T-helper 2 cell treated with Interferon-gamma antibody and Interleukin-4, amounts not matched to agents 5 μg/mL and 100 μg/mL, for 36 hours (primary cell): Measurements from ENCODE around the gene MCM8.

Experiments used
- DNase-seq: peaks from one replicate; pipeline ENCODE4 v3.0.0; 2021; ENCODE audit warnings: low spot score
- H3K27ac Mint-ChIP-seq: one replicate; pipeline ENCODE4 v1.8.0; 2021; ENCODE audit warnings: mild to moderate bottlenecking, mixed read lengths
- H3K27me3 Mint-ChIP-seq: one replicate; pipeline ENCODE4 v1.8.0; 2021; ENCODE audit warnings: low read depth, mixed read lengths
- H3K36me3 Mint-ChIP-seq: one replicate; pipeline ENCODE4 v1.8.0; 2021; ENCODE audit warnings: low read depth, mixed read lengths
- H3K4me1 Mint-ChIP-seq: one replicate; pipeline ENCODE4 v1.8.0; 2021; ENCODE audit warnings: low read depth, mixed read lengths
- H3K4me3 Mint-ChIP-seq: one replicate; pipeline ENCODE4 v1.8.0; 2022; ENCODE audit warnings: mild to moderate bottlenecking, moderate library complexity, mixed read lengths
- H3K9me3 Mint-ChIP-seq: one replicate; pipeline ENCODE4 v1.8.0; 2021; ENCODE audit warnings: mixed read lengths

Gene MCM8

GRCh38 chr20:5928836-5929715, 21.4 kb upstream of the MCM8 start:
- peaks cover 13% of the 10 kb centered on the region for H3K27me3 Mint-ChIP-seq
- no peaks in the 10 kb centered on the region for H3K36me3 Mint-ChIP-seq
- no peak for DNase-seq
- H3K4me1 Mint-ChIP-seq, result no peaks in the 10 kb centered on the region
- H3K27ac Mint-ChIP-seq, result no peak overlapping the region
- H3K9me3 Mint-ChIP-seq, result no peaks in the 10 kb centered on the region
- H3K4me3 Mint-ChIP-seq, result no peak overlapping the region

- H3K4me3 Mint-ChIP-seq, result no peak overlapping the region
- no peaks in the 10 kb centered on the region for H3K9me3 Mint-ChIP-seq
- DNase-seq, result no peak
- no peaks in the 10 kb centered on the region for H3K36me3 Mint-ChIP-seq
- no peaks in the 10 kb centered on the region for H3K4me1 Mint-ChIP-seq
- H3K27me3 Mint-ChIP-seq, result peaks cover 13% of the 10 kb centered on the region
- no peak overlapping the region for H3K27ac Mint-ChIP-seq
These were observed 19.0 kb upstream of the MCM8 start for GRCh38 chr20:5931411-5931810.

GRCh38 chr20:5932796-5933195, 17.7 kb upstream of the MCM8 start:
- no peak overlapping the region for H3K27ac Mint-ChIP-seq
- H3K9me3 Mint-ChIP-seq, result no peaks in the 10 kb centered on the region
- DNase-seq, result no peak
- H3K4me1 Mint-ChIP-seq, result no peaks in the 10 kb centered on the region
- H3K4me3 Mint-ChIP-seq, result no peak overlapping the region
- peaks cover 2% of the 10 kb centered on the region for H3K36me3 Mint-ChIP-seq
- H3K27me3 Mint-ChIP-seq, result peaks cover 6% of the 10 kb centered on the region

- DNase-seq, result no peak
- Mint-ChIP-seq H3K4me3 (no peak overlapping the region), H3K4me1 (no peaks in the 10 kb centered on the region), H3K9me3 (no peaks in the 10 kb centered on the region), H3K27ac (no peak overlapping the region), H3K36me3 (peaks cover 9% of the 10 kb centered on the region), H3K27me3 (peaks cover 2% of the 10 kb centered on the region)
These were observed 16.5 kb upstream of the MCM8 start for GRCh38 chr20:5933802-5934436.

GRCh38 chr20:5935384-5935783, 15.1 kb upstream of the MCM8 start:
- Mint-ChIP-seq H3K4me3 (no peak overlapping the region), H3K27me3 (no peaks in the 10 kb centered on the region), H3K9me3 (no peaks in the 10 kb centered on the region), H3K4me1 (no peaks in the 10 kb centered on the region), H3K27ac (no peak overlapping the region), H3K36me3 (peaks cover 20% of the 10 kb centered on the region)
- no peak for DNase-seq

- Mint-ChIP-seq H3K4me3 (no peak overlapping the region), H3K9me3 (no peaks in the 10 kb centered on the region), H3K4me1 (no peaks in the 10 kb centered on the region), H3K27ac (no peak overlapping the region), H3K36me3 (peaks cover 23% of the 10 kb centered on the region), H3K27me3 (no peaks in the 10 kb centered on the region)
- DNase-seq, result no peak
These were observed 14.2 kb upstream of the MCM8 start for GRCh38 chr20:5936238-5936637.

GRCh38 chr20:5938456-5939029, 11.9 kb upstream of the MCM8 start:
- Mint-ChIP-seq H3K27ac (no peak overlapping the region), H3K36me3 (peaks cover 42% of the 10 kb centered on the region), H3K4me3 (no peak overlapping the region), H3K9me3 (no peaks in the 10 kb centered on the region), H3K4me1 (no peaks in the 10 kb centered on the region), H3K27me3 (no peaks in the 10 kb centered on the region)
- DNase-seq, result no peak

- H3K4me1 Mint-ChIP-seq, result peaks cover 23% of the 10 kb centered on the region
- no peak for DNase-seq
- H3K9me3 Mint-ChIP-seq, result no peaks in the 10 kb centered on the region
- H3K27ac Mint-ChIP-seq, result no peak overlapping the region
- peaks cover 2% of the 10 kb centered on the region for H3K27me3 Mint-ChIP-seq
- peaks cover 55% of the 10 kb centered on the region for H3K36me3 Mint-ChIP-seq
- H3K4me3 Mint-ChIP-seq, result no peak overlapping the region
These were observed 4.5 kb upstream of the MCM8 start for GRCh38 chr20:5945963-5946362.

GRCh38 chr20:5947276-5947675, 3.2 kb upstream of the MCM8 start:
- H3K36me3 Mint-ChIP-seq, result peaks cover 48% of the 10 kb centered on the region
- H3K4me1 Mint-ChIP-seq, result peaks cover 34% of the 10 kb centered on the region
- H3K4me3 Mint-ChIP-seq, result no peak overlapping the region
- no peaks in the 10 kb centered on the region for H3K9me3 Mint-ChIP-seq
- peak; percentile 58 for DNase-seq
- peak overlapping the region; percentile 42 for H3K27ac Mint-ChIP-seq
- H3K27me3 Mint-ChIP-seq, result peaks cover 2% of the 10 kb centered on the region

GRCh38 chr20:5949943-5950270, 545 bp upstream of the MCM8 start:
- H3K27me3 Mint-ChIP-seq, result peaks cover 2% of the 10 kb centered on the region
- H3K36me3 Mint-ChIP-seq, result peaks cover 44% of the 10 kb centered on the region
- peak overlapping the region; percentile 93 for H3K27ac Mint-ChIP-seq
- H3K4me1 Mint-ChIP-seq, result peaks cover 40% of the 10 kb centered on the region
- no peak for DNase-seq
- no peaks in the 10 kb centered on the region for H3K9me3 Mint-ChIP-seq
- H3K4me3 Mint-ChIP-seq, result peak overlapping the region; percentile 94

- Mint-ChIP-seq H3K36me3 (peaks cover 50% of the 10 kb centered on the region), H3K9me3 (no peaks in the 10 kb centered on the region), H3K4me1 (peaks cover 1% of the 10 kb centered on the region), H3K27ac (no peak overlapping the region), H3K4me3 (no peak overlapping the region), H3K27me3 (no peaks in the 10 kb centered on the region)
- DNase-seq, result no peak
These were observed 17.0 kb downstream of the MCM8 start for GRCh38 chr20:5967469-5967868.

GRCh38 chr20:5968462-5968861, 18.0 kb downstream of the MCM8 start:
- Mint-ChIP-seq H3K36me3 (peaks cover 52% of the 10 kb centered on the region), H3K27ac (no peak overlapping the region)

GRCh38 chr20:5969348-5969935, 19.0 kb downstream of the MCM8 start:
- H3K36me3 Mint-ChIP-seq, result peaks cover 47% of the 10 kb centered on the region

More at GRCh38 chr20:5968462-5968861, 18.0 kb downstream of the MCM8 start:
- DNase-seq, result no peak
- peaks cover 1% of the 10 kb centered on the region for H3K4me1 Mint-ChIP-seq
- H3K27me3 Mint-ChIP-seq, result no peaks in the 10 kb centered on the region
- H3K4me3 Mint-ChIP-seq, result no peak overlapping the region
- H3K9me3 Mint-ChIP-seq, result no peaks in the 10 kb centered on the region

GRCh38 chr20:5969940-5970339, 19.5 kb downstream of the MCM8 start:
- H3K27ac Mint-ChIP-seq, result no peak overlapping the region
- no peak overlapping the region for H3K4me3 Mint-ChIP-seq
- peaks cover 45% of the 10 kb centered on the region for H3K36me3 Mint-ChIP-seq
- no peak for DNase-seq
- H3K9me3 Mint-ChIP-seq, result no peaks in the 10 kb centered on the region
- H3K27me3 Mint-ChIP-seq, result no peaks in the 10 kb centered on the region
- peaks cover 1% of the 10 kb centered on the region for H3K4me1 Mint-ChIP-seq

More at GRCh38 chr20:5969348-5969935, 19.0 kb downstream of the MCM8 start:
- Mint-ChIP-seq H3K4me3 (no peak overlapping the region), H3K4me1 (peaks cover 1% of the 10 kb centered on the region), H3K27ac (no peak overlapping the region), H3K9me3 (no peaks in the 10 kb centered on the region), H3K27me3 (no peaks in the 10 kb centered on the region)
- DNase-seq, result no peak
